Effector CD8-positive, alpha-beta T cell (primary cell): ENCODE results near the gene DHX29.
A peak's percentile ranks its signal among the peaks of the same experiment; 100 is the strongest.

Experiments
- DNase-seq: peaks from one replicate; lab custom pipeline; 2025; lab: John Stamatoyannopoulos, UW

The DHX29 gene

DNA sequence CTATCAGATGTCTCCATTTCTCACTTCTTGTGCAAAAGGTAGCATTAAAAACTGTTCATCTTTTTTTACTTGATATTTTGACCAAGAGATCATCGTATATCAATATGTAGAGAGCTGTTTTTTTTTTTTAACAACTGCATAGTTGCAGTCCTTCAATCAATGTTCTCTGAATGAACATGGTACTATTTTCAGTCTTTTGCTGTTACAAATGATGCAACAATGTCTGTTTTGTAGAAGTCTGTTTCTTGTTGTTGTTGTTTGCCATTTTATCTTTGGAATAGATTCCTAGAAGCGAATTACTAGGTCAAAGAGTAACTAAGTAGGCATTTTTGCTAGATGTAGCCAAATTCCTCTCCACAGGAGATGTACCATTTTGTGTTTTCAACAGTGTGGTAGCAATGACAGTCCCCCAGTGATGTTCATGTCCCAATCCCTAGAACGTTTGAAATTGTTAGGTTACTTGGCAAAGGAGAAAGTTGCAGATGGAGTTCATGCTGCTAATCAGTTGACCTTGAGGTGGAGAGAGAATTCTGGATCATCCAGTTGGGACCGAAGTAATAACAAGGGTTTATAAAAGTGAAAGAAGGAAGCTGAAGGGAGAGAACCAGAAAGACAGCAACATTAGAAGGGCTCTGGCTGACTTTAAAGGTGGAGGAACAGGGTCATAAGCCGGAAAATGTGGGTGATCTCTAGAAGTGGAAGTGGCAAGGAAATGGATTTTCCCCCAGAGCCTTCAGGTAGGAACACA is 6.5 kb upstream of the DHX29 start:
- DNase-seq, result no peak

DNA sequence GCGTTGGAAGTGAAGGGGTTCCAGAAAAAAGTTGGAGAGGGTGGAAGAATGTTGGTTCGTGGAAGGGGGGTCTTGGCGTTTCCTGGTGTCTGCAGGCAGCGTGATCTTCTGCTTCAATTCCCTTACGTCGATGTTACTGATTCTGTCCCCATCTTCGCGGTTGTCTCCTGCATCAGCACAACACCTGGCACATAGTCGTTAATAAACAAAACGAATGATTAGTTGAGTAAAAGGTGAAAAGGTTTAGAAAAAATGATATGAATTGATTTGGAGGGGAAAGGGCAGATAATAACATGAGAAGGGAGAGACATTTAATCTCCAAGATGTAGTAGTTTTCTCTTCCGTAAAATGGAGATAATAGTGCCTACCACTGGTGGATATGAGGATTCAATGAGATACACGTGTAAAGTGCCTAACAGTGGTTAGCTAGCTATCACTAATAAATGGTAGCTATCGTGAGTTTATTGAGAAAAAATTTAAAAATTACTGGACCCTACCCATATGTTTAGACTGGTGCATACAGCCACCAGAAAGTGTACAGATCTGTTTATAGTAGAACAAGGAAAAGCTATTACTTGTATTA is 851 bp upstream of the DHX29 start:
- no peak for DNase-seq

- no peak for DNase-seq
These were observed 682 bp downstream of the DHX29 start for GRCh38 chr5:55306641-55307382.

GRCh38 chr5:55305345-55305744 is 2.1 kb downstream of the DHX29 start:
- DNase-seq, result no peak

GRCh38 chr5:55304584-55304983 is 2.9 kb downstream of the DHX29 start:
- no peak for DNase-seq

DNA sequence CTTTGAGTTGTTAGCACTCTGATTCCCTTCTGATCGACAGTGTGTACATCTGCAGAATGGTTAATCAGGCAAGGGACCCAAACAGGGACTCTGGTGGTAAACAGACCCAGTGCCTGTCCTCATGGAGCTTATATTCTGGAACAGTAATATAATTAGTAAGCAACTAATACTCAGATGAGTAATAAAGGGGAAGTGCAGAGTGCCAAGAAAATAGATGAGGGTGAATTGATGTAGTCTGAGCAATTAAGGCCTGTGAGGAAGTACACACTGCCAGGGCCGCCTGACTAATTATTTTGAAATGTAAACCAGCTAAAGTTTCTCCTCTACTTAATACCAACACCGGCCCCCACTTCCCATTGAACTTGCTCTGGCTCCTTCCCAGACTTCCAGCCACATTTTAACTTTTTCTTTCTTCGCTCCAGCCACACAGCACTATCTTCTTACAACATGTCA is 4.2 kb downstream of the DHX29 start:
- no peak for DNase-seq

- DNase-seq, result no peak
These were observed 6.6 kb downstream of the DHX29 start for GRCh38 chr5:55300890-55301289.

DNA sequence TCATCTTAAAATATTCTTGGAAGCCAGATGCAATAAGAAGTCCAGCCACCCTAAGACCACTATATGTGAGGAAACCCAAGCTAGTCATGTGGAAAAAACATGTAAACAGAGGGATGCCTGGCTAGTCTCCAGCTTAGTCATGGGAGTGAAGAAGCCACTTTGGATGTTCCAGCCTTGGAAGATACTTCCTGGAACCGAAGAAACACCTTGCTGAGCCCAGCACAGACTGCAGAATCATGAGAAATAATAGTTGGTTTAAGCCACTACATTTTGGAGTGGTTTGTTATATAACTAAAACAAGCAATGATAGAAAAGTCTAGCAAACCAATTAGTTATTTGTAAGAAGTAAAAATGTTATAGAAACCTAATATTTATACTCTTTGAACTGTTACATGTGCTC is 12.6 kb downstream of the DHX29 start:
- no peak for DNase-seq

- no peak for DNase-seq
These were observed 16.5 kb downstream of the DHX29 start for GRCh38 chr5:55290991-55291390.

- no peak for DNase-seq
These were observed 17.7 kb downstream of the DHX29 start for GRCh38 chr5:55289808-55290207.

- DNase-seq, result no peak
These were observed 21.0 kb downstream of the DHX29 start for GRCh38 chr5:55286411-55286933.

DNA sequence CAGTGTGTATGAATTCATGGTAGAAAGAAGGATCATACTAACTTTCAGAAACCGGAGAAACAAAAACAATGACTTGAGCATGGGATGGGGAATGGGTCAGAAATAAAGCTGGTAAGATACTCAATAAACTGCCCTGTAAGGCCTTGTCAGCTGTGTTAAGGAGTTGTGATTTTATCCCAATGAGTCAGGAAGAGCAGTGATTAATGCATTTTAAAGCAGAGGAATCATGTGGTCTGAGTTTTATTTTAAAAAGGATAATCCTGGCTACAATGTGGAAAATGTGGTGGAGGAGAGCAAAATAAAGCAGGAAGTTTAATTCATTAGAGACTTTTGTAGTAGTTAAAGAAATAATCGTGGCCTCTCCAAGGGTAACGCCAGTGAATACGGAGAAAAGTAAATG is 28.7 kb downstream of the DHX29 start:
- no peak for DNase-seq

GRCh38 chr5:55276771-55277170 is 30.7 kb downstream of the DHX29 start:
- no peak for DNase-seq

GRCh38 chr5:55258339-55258738 is 49.2 kb downstream of the DHX29 start:
- no peak for DNase-seq

DNA sequence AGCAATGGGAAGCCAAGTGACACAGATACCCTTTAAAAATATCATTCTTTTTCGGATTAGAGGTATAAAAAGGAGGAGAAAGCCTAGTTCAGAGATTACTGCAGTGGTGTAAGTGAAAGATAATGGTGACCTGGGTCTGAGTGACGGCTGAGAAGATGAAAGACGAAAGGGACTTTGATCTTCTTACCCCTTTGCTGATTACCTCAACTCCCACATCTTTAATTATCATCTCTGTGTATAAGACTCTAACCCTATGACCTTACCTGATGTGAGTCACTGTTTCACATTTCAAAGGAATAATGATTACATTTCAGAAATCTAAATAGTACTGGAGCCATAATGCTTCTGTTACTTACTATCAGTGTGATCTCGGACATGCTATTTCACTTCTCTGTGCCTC is 52.7 kb downstream of the DHX29 start:
- DNase-seq, result no peak

- no peak for DNase-seq
These were observed 57.4 kb downstream of the DHX29 start for GRCh38 chr5:55250064-55250463.

GRCh38 chr5:55241746-55242145 is 65.7 kb downstream of the DHX29 start:
- no peak for DNase-seq

GRCh38 chr5:55236800-55237199 is 70.7 kb downstream of the DHX29 start:
- no peak for DNase-seq

DNA sequence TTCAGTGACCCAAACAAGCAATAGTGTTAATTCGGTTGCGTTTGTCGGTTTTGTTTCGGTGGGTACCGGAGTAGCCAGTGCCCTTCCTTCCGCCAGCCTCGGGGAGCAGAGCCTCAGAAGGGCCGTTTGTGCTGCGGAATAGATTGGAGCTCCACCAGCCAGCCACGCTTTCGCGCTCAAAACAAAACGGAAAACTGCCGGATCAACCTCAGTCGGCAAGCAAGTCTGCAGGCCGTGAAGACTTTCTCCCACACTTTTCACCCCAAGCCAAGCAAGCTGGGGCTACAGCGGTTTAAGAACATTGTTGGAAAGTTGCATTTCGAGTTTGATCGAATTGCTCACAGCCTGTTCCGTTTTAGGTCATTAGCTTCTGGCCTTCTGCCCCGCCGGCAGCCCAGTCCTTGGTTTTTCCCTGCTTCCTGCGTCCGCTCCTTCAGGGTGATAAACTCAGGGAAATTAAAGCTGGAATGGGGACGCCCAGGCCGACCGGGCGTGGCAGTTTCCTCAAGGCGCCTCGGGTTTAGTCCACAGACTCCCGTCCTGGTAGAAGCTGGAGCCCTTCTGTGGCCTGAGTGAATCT is 73.3 kb downstream of the DHX29 start:
- DNase-seq, result no peak

DNA sequence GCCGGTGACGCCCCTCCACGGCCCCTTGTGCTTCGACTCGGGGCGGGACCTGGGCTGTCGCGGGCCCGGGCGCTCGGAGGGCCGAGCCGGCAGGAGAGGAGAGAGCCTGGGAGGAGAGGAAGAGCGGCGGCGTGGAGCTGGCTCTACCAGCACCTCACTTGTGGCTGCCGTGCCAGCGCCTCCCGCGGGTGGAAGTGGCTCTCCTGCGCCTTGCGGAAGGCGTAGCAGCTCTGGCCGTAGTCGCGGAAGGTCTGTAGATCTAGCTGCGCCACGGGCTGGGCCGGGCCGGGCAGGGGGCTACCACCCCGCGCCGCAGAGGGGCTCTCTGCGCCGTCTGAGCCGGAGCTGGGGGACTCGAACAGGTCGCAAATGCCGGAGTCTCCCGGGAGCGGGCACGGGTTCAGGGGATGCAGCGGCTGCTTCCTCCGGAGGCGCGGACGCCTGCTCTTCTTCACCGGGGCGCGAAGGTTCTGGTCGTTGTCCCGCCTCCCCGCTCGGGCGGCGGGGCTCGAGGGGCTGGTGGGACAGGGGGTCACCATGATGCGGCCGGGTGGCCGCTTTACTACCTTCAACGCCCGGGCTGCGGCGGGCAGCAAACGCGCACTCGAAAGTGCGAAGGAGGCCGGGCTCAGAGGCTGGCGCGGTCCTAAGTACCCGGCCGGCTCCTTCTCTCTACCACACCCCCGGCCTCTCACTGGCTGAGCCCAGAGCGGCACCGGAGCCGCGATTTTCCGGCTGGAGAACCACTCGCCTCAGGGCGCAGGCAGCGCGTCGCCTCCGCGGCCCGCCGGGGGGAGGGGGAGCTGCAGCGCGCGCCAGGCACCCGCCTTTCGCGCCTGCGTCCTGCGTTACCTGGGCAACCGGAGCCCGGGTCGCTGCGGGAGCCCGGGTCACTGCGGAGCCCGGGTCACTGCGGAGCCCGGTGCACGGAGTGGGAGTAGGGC is 74.2 kb downstream of the DHX29 start, which contains the start of gene CCNO:
TSS of gene CCNO (minus strand) at position 624 of the 944 bp plus-strand sequence. CDS start at position 539, 85 bp downstream.
- DNase-seq, result peak; percentile 11
